Natural killer cell (primary cell): ENCODE data around the gene SRSF12. TPM values are rescaled to one million over a fixed set of nuclear protein-coding genes. Genes with fewer than 3 reads are reported as not detected.

ENCODE experiments used
- ATAC-seq, 3 donors: fragments of 150-1000 bp in 2 of 3; fragments of 200-7000 bp in 1 of 3; cut with Tn5 transposase; 1 replicate in 1 of 3; 2 replicates in 2 of 3; pipeline ENCODE4 v1.10.0; 2021; ENCODE audit warnings: mild to moderate bottlenecking in 2 of 3, moderate library complexity in 2 of 3
- DNase-seq, 2 donors: peaks; one replicate each; pipeline versions ENCODE4 v3.0.0 to v3.0.0-alpha.2; 2013 to 2021; ENCODE audit warnings: mixed read lengths in 1 of 2
- H3K27ac ChIP-seq: one replicate; pipeline ENCODE4 v1.5.1; 2013; ENCODE audit warnings: mild to moderate bottlenecking, low read length
- H3K27me3 ChIP-seq: one replicate; pipeline ENCODE4 v1.6.1; 2013; ENCODE audit warnings: low read length; ENCODE audit not compliant: control insufficient read depth, insufficient read depth
- H3K36me3 ChIP-seq: one replicate; pipeline ENCODE4 v1.6.1; 2013; ENCODE audit warnings: low read length; ENCODE audit not compliant: control insufficient read depth, insufficient read depth
- H3K4me1 ChIP-seq: one replicate; pipeline ENCODE4 v1.6.1; 2013; ENCODE audit warnings: low read length; ENCODE audit not compliant: control insufficient read depth, insufficient read depth
- H3K4me3 ChIP-seq: one replicate; pipeline ENCODE4 v1.5.1; 2013; ENCODE audit warnings: low read length
- H3K9me3 ChIP-seq: one replicate; pipeline ENCODE4 v1.6.1; 2013; ENCODE audit warnings: low read length; ENCODE audit not compliant: control insufficient read depth, insufficient read depth
- H3K27ac Mint-ChIP-seq, 2 donors: one replicate each; pipeline ENCODE4 v1.8.0; 2022; ENCODE audit warnings: mild to moderate bottlenecking in 2 of 2, mixed read lengths in 2 of 2, moderate library complexity in 1 of 2
- H3K27me3 Mint-ChIP-seq, 2 donors: one replicate each; pipeline ENCODE4 v1.8.0; 2022; ENCODE audit warnings: low read depth in 2 of 2, mixed read lengths in 2 of 2
- H3K36me3 Mint-ChIP-seq: one replicate; pipeline ENCODE4 v1.8.0; 2022; ENCODE audit warnings: mixed read lengths
- H3K4me1 Mint-ChIP-seq, 2 donors: one replicate each; pipeline ENCODE4 v1.8.0; 2022; ENCODE audit warnings: mixed read lengths in 2 of 2
- H3K4me3 Mint-ChIP-seq: one replicate; pipeline ENCODE4 v1.8.0; 2022; ENCODE audit warnings: mild to moderate bottlenecking, moderate library complexity, mixed read lengths
- H3K9me3 Mint-ChIP-seq, 2 donors: one replicate each; pipeline ENCODE4 v1.8.0; 2022; ENCODE audit warnings: mixed read lengths in 2 of 2
- WGBS: methylation state at CpG from one replicate; pipeline ENCODE4 v1.1.7; 2013; ENCODE audit warnings: missing lambda C conversion rate; ENCODE audit not compliant: insufficient coverage; 5-methylcytosine and 5-hydroxymethylcytosine counted together
- intact Hi-C: fragments of 100-400 bp; cut with micrococcal nuclease; formaldehyde crosslinking; loops from one replicate; pipeline ENCODE4 v1.14.2; 2022
- total RNA-seq, 4 donors: library from RNA; stranded (reverse); fragments of 120-200 nt in 1 of 4; gene quantifications; one replicate each; pipeline versions ENCODE4 v1.2.3 to v1.2.4, GENCODE V29; 2013 to 2022
- TF ChIP-seq, protein P1 (sequence below): fragments of 200-600 bp; IDR thresholded peaks from one replicate; pipeline ENCODE4 v1.8.0; 2022; ENCODE audit warnings: antibody characterized with exemption

The SRSF12 gene
- total RNA-seq, 3 donors from 2014 or later (not counting 1 experiment from before 2014, with no cell fraction given), result 0.07 to 0.45 (median 0.45) TPM

DNA sequence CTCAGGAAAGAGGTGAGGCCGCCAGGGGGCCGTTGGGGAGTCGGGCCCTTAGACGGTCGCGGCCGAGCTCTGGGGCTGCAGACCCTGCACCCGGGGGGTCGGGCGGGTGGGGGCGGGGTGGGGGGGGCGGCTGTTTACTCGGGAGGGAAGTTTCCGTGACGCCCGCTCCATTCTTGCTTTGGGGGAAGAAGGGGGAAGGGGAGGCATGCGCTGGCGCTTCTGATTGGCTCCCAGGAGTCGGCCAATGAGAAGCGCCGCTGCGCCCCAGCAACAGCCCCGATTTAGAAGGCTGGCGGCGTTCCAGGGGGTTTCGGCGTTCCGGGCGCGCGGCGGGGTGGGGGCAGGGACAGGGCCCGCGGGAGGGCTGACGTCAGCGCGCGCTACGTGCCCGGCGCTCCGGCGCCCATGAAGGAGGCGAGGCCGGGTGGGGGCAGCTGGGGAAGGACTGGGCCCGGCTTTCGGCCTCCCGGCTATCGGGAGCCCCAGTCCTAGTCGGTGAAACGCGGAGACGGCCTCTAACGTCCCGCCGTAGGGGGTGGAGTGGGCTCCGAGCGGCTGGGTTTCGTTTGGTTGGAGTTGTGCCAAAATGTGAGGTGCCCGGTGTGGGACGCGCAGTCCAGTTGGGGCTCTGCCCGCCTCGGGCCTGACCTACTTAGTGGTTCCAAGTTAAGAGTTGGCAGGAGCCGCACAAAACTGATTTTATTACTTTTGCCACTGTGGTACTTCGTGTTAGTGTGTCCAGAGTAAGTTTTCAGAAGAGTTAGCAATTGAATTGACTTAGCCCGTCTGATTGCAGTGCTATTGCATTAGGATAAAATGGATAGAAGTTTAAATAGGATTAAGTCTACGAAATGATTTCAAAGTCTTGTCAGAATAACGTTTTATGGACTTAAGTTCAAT is 36.2 kb downstream of the SRSF12 start:
- peak overlapping the region; percentile 97 for H3K27ac ChIP-seq
- Mint-ChIP-seq H3K4me1 (peaks cover 59 to 64% of the 10 kb centered on the region in 2 donors), H3K27me3 (no peaks in the 10 kb centered on the region), H3K4me3 (peak overlapping the region; percentile 96), H3K27ac (peak overlapping the region; percentile 99), H3K36me3 (peaks cover 16% of the 10 kb centered on the region), H3K9me3 (no peaks in the 10 kb centered on the region)
- ATAC-seq (peak; percentile 56 to 80 (median 68)), DNase-seq (peak; percentile 99 to 100)
- H3K36me3 ChIP-seq, result peaks cover 36% of the 10 kb centered on the region
- peak overlapping the region; percentile 75 for H3K4me3 ChIP-seq
- peaks cover 31% of the 10 kb centered on the region for H3K4me1 ChIP-seq
- no peaks in the 10 kb centered on the region for H3K9me3 ChIP-seq
- no peaks in the 10 kb centered on the region for H3K27me3 ChIP-seq
- TF ChIP-seq, protein P1, sequence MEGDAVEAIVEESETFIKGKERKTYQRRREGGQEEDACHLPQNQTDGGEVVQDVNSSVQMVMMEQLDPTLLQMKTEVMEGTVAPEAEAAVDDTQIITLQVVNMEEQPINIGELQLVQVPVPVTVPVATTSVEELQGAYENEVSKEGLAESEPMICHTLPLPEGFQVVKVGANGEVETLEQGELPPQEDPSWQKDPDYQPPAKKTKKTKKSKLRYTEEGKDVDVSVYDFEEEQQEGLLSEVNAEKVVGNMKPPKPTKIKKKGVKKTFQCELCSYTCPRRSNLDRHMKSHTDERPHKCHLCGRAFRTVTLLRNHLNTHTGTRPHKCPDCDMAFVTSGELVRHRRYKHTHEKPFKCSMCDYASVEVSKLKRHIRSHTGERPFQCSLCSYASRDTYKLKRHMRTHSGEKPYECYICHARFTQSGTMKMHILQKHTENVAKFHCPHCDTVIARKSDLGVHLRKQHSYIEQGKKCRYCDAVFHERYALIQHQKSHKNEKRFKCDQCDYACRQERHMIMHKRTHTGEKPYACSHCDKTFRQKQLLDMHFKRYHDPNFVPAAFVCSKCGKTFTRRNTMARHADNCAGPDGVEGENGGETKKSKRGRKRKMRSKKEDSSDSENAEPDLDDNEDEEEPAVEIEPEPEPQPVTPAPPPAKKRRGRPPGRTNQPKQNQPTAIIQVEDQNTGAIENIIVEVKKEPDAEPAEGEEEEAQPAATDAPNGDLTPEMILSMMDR, result no peak
- under 1% methylated on average over 57 of the region's 69 CpGs for WGBS
- intact Hi-C loops, result loop anchor here (2.0 to 10.0 kb wide), 5 partner anchors 36 to 1929 kb away; partner anchors contain the start of genes AKIRIN2, CFAP206, SRSF12 and UBE2J1

DNA sequence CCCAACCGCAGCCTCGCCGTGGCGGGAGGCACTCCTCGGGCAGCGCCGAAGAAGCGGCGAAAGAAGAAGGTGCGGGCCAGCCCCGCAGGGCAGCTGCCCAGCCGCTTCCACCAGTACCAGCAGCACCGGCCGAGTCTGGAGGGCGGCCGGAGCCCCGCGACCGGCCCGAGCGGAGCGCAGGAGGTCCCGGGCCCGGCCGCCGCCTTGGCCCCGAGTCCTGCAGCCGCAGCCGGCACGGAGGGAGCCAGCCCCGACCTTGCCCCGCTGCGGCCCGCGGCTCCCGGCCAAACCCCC is 36.8 kb downstream of the SRSF12 start:
- Histone ChIP-seq H3K36me3 (peaks cover 36% of the 10 kb centered on the region), H3K9me3 (no peaks in the 10 kb centered on the region), H3K27me3 (no peaks in the 10 kb centered on the region), H3K27ac (peak overlapping the region; percentile 97), H3K4me1 (peaks cover 29% of the 10 kb centered on the region), H3K4me3 (peak overlapping the region; percentile 75)
- intact Hi-C loops, result loop anchor here (2.0 to 10.0 kb wide), 5 partner anchors 36 to 1929 kb away; partner anchors contain the start of genes AKIRIN2, CFAP206, SRSF12 and UBE2J1
- DNase-seq (no peak), ATAC-seq (peak in 1 of 3 donors; percentile 0)
- under 1% methylated on average over 36 of the region's 36 CpGs for WGBS
- peak overlapping the region; percentile 99 for H3K27ac Mint-ChIP-seq
- H3K9me3 Mint-ChIP-seq, result no peaks in the 10 kb centered on the region
- no peaks in the 10 kb centered on the region for H3K27me3 Mint-ChIP-seq
- H3K4me1 Mint-ChIP-seq, result peaks cover 53 to 59% of the 10 kb centered on the region in 2 donors
- TF ChIP-seq, protein P1, result no peak
- peak overlapping the region; percentile 99 for H3K4me3 Mint-ChIP-seq
- H3K36me3 Mint-ChIP-seq, result peaks cover 16% of the 10 kb centered on the region

DNA sequence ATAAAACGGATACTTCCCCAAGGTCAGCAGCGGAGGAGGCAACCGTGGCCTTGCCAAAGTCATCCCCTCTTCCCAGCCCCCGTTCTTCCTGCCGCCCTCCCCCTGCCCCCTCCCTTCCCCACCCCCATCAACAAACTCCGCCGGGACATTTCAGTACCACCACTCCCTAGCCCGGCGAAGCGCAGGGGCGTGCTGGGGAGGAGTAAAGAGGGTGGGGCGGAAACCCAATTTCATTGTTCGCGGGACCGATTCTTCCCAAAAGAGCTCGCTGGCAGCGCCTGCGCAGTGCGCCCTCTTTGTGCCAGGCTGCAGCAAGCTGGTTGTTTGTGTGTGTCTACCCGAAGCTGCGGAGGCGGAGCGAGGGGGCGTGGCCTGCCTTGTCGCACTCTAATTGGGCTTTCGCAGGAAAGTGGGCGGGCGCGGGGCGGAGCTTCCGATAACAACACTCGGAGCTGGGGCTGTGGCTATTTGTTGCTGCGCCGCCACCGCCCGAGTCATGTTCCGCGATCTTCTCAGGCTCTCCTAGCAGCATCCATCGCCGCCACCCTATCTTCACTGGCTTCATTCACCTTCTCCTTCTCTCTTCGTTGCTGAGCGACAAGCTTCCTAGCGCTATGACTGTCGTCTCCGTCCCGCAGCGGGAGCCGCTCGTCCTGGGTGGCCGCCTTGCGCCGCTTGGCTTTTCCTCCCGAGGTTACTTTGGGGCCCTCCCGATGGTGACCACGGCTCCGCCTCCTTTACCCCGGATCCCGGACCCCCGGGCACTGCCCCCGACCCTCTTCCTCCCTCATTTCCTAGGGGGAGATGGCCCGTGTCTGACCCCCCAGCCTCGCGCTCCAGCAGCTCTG is 37.4 kb downstream of the SRSF12 start, which contains the start of gene PNRC1:
Gene PNRC1 (plus strand): TSS at position 471 of the 848 bp plus-strand sequence. CDS start 144 bp downstream, at position 615.
- TF ChIP-seq, protein P1, result no peak
- Mint-ChIP-seq H3K4me3 (peak within 1 kb of the TSS; percentile 99), H3K27me3 (no peaks in the 10 kb centered on the region), H3K36me3 (peaks cover 16% of the 10 kb centered on the region), H3K27ac (peak within 1 kb of the TSS; percentile 99), H3K9me3 (no peaks in the 10 kb centered on the region), H3K4me1 (peaks cover 50 to 57% of the 10 kb centered on the region in 2 donors)
- Histone ChIP-seq H3K27ac (peak within 1 kb of the TSS; percentile 97), H3K9me3 (no peaks in the 10 kb centered on the region), H3K4me1 (peaks cover 23% of the 10 kb centered on the region), H3K36me3 (peaks cover 30% of the 10 kb centered on the region), H3K4me3 (peak within 1 kb of the TSS; percentile 75), H3K27me3 (no peaks in the 10 kb centered on the region)
- intact Hi-C loops, result loop anchor here (2.0 to 10.0 kb wide), 5 partner anchors 37 to 1928 kb away; partner anchors contain the start of genes AKIRIN2, CFAP206, SRSF12 and UBE2J1
- under 1% methylated on average over 55 of the region's 63 CpGs for WGBS
- peak; percentile 73 to 89 (median 74) for ATAC-seq
- peak; percentile 100 for DNase-seq
